Measurements from ENCODE around the gene NCOA3.

Gene NCOA3

GRCh38 chr20:47705497-47705856, 203.8 kb downstream of the NCOA3 start:
- Histone ChIP-seq H3K27ac (no peak overlapping the region), H3K4me3 (no peak overlapping the region)
- TF ChIP-seq CTCF (IDR thresholded peaks at IDR 0.05) = no peak
- DNase-seq (ENCODE audit: low spot score) = no peak

GRCh38 chr20:47706345-47706744, 204.7 kb downstream of the NCOA3 start:
- TF ChIP-seq CTCF (IDR thresholded peaks at IDR 0.05) = no peak
- Histone ChIP-seq H3K27ac (no peak overlapping the region), H3K4me3 (no peak overlapping the region)
- DNase-seq (ENCODE audit: low spot score) = no peak
